ENCODE results near the gene RNF222. TPM values are rescaled to one million over a fixed set of nuclear protein-coding genes. Genes with fewer than 3 reads are reported as not detected.

The RNF222 gene
- not detected in 2 replicates for total RNA-seq

GRCh38 chr17:8397636-8398035 lies at the start of gene RNF222:
RNF222 (minus strand) TSS chr17:8397827; CDS start chr17:8393461, 4,366 bp downstream.

GRCh38 chr17:8435245-8436168 lies 37.9 kb upstream of the RNF222 start, which contains the start of gene NDEL1:
NDEL1 (plus strand) TSS chr17:8435884; CDS start chr17:8444272, 8,388 bp downstream.

GRCh38 chr17:8383143-8383822 lies 14.3 kb downstream of the RNF222 start, which contains the start of gene RPL26:
RPL26 (minus strand) TSS chr17:8383193; CDS start chr17:8382310, 883 bp downstream.

GRCh38 chr17:8376271-8377067 lies 21.2 kb downstream of the RNF222 start, which contains the start of gene KRABD2:
KRABD2 (minus strand) TSS chr17:8376704.

Other genes starting within 250 kb of the RNF222 start
- 9.4 and 10.9 TPM in 2 replicates for gene PER1, start 245.4 kb downstream of the RNF222 start, total RNA-seq
- 7.1 and 10.4 TPM in 2 replicates for gene VAMP2, start 234.9 kb downstream of the RNF222 start, total RNA-seq
- 27.4 and 35.0 TPM in 2 replicates for gene TMEM107, start 221.4 kb downstream of the RNF222 start, total RNA-seq
- gene BORCS6, start 207.6 kb downstream of the RNF222 start, total RNA-seq: 6.1 and 7.4 TPM in 2 replicates
- 9.6 and 18.8 TPM in 2 replicates for gene AURKB, start 187.3 kb downstream of the RNF222 start, total RNA-seq
- 4.5 and 5.0 TPM in 2 replicates for gene CTC1, start 149.8 kb downstream of the RNF222 start, total RNA-seq
- gene PFAS, start 148.5 kb downstream of the RNF222 start, total RNA-seq: 10.3 and 14.8 TPM in 2 replicates
- gene RANGRF, start 109.2 kb downstream of the RNF222 start, total RNA-seq: 6.5 and 9.2 TPM in 2 replicates
- gene SLC25A35, start 102.4 kb downstream of the RNF222 start, total RNA-seq: 0.62 and 0.92 TPM in 2 replicates
- 0.79 and 2.1 TPM in 2 replicates for gene ARHGEF15, start 87.6 kb downstream of the RNF222 start, total RNA-seq
- not detected in 2 replicates for gene ODF4, start 58.0 kb downstream of the RNF222 start, total RNA-seq
- gene RPL26, start 14.6 kb downstream of the RNF222 start, total RNA-seq: 3,211 and 3,528 TPM in 2 replicates
- gene NDEL1, start 38.1 kb upstream of the RNF222 start, total RNA-seq: 56.8 and 64.8 TPM in 2 replicates
- gene MYH10, start 232.9 kb upstream of the RNF222 start, total RNA-seq: 135 and 200 TPM in 2 replicates

Measured in aortic smooth muscle cell (primary cell).